ENCODE results near the gene PARG.

GRCh38 chr10:49834976-49835375, 106.9 kb downstream of the PARG start:
- TF ChIP-seq POLR2A (IDR thresholded peaks at IDR 0.05), result no peak
- TF ChIP-seq CTCF (IDR thresholded peaks at IDR 0.05), result no peak
- no peak for TF ChIP-seq POLR2AphosphoS5 (IDR thresholded peaks at IDR 0.05; ENCODE audit: insufficient read depth in 1 of 2, low read depth in 1 of 2)
